ENCODE data around the gene ATPAF1.

ATPAF1 gene

GRCh38 chr1:46595127-46595526 lies 73.0 kb downstream of the ATPAF1 start:
- H3K4me1 ChIP-seq (ENCODE audit: control insufficient read depth in 1 of 2, insufficient read depth in 2 of 2, low read length in 2 of 2) = peaks cover 0 to 6% of the 10 kb centered on the region in 2 experiments
- H3K14ac ChIP-seq (ENCODE audit: low read length) = no peak overlapping the region
- H3K9ac ChIP-seq (ENCODE audit: low read length) = no peak overlapping the region
- H3K4me2 ChIP-seq (ENCODE audit: low read length) = no peak overlapping the region
- no peak overlapping the region for H3K4ac ChIP-seq (ENCODE audit: low read depth, low read length)
- no peak overlapping the region for H2BK120ac ChIP-seq (ENCODE audit: insufficient read depth, low read length, poor library complexity)
- H2BK12ac ChIP-seq (ENCODE audit: low read length) = no peak overlapping the region
- no peak overlapping the region for H3K4me3 ChIP-seq (ENCODE audit: low read depth, low read length)
- H3K27me3 ChIP-seq (ENCODE audit: insufficient read depth, low read length) = no peaks in the 10 kb centered on the region
- WGBS (ENCODE audit: extremely low coverage, insufficient coverage, insufficient read length) = no CpG with 5 or more reads among the region's 3 CpGs
- H4K12ac ChIP-seq (ENCODE audit: low read depth, low read length) = no peak overlapping the region
- H3K27ac ChIP-seq (ENCODE audit: low read depth, low read length) = no peak overlapping the region
- H3K18ac ChIP-seq (ENCODE audit: low read length) = no peak overlapping the region
- no peak overlapping the region for H4K8ac ChIP-seq (ENCODE audit: low read depth, low read length)
- peaks cover 14 to 22% of the 10 kb centered on the region in 2 experiments for H3K36me3 ChIP-seq (ENCODE audit: control insufficient read depth in 1 of 2, insufficient read depth in 2 of 2, low read length in 2 of 2)
- no peak overlapping the region for H2AK5ac ChIP-seq (ENCODE audit: low read length)
- H3K23ac ChIP-seq (ENCODE audit: low read length) = no peak overlapping the region
- no peaks in the 10 kb centered on the region for H3K79me1 ChIP-seq (ENCODE audit: low read length)
- H4K91ac ChIP-seq (ENCODE audit: low read depth, low read length) = no peak overlapping the region
- no peak overlapping the region for H2BK5ac ChIP-seq (ENCODE audit: low read depth, low read length, poor library complexity)
- H2AFZ ChIP-seq (ENCODE audit: insufficient read depth, low read length, poor library complexity) = no peak overlapping the region
- no peaks in the 10 kb centered on the region for H3K79me2 ChIP-seq (ENCODE audit: control insufficient read depth, insufficient read depth, low read length, poor library complexity)
- peak in 1 of 2 donors; percentile 34 for DNase-seq
- H3K9me3 ChIP-seq (ENCODE audit: insufficient read depth, low read depth, low read length) = no peaks in the 10 kb centered on the region

- H4K8ac ChIP-seq (ENCODE audit: low read depth, low read length) = no peak overlapping the region
- no peak overlapping the region for H2AFZ ChIP-seq (ENCODE audit: insufficient read depth, low read length, poor library complexity)
- H3K79me2 ChIP-seq (ENCODE audit: control insufficient read depth, insufficient read depth, low read length, poor library complexity) = no peaks in the 10 kb centered on the region
- H3K23ac ChIP-seq (ENCODE audit: low read length) = no peak overlapping the region
- H3K18ac ChIP-seq (ENCODE audit: low read length) = no peak overlapping the region
- no peak overlapping the region for H3K4ac ChIP-seq (ENCODE audit: low read depth, low read length)
- no peak overlapping the region for H2BK12ac ChIP-seq (ENCODE audit: low read length)
- H3K9me3 ChIP-seq (ENCODE audit: insufficient read depth, low read depth, low read length) = no peaks in the 10 kb centered on the region
- no peak overlapping the region for H2BK5ac ChIP-seq (ENCODE audit: low read depth, low read length, poor library complexity)
- H2AK5ac ChIP-seq (ENCODE audit: low read length) = no peak overlapping the region
- peaks cover 17 to 29% of the 10 kb centered on the region in 2 experiments for H3K36me3 ChIP-seq (ENCODE audit: control insufficient read depth in 1 of 2, insufficient read depth in 2 of 2, low read length in 2 of 2)
- H3K14ac ChIP-seq (ENCODE audit: low read length) = no peak overlapping the region
- no peak overlapping the region for H4K12ac ChIP-seq (ENCODE audit: low read depth, low read length)
- H3K27me3 ChIP-seq (ENCODE audit: insufficient read depth, low read length) = no peaks in the 10 kb centered on the region
- H3K4me1 ChIP-seq (ENCODE audit: control insufficient read depth in 1 of 2, insufficient read depth in 2 of 2, low read length in 2 of 2) = peaks cover 0 to 5% of the 10 kb centered on the region in 2 experiments
- H3K4me3 ChIP-seq (ENCODE audit: low read depth, low read length) = no peak overlapping the region
- no CpG with 5 or more reads among the region's 5 CpGs for WGBS (ENCODE audit: extremely low coverage, insufficient coverage, insufficient read length)
- no peak overlapping the region for H3K4me2 ChIP-seq (ENCODE audit: low read length)
- no peak overlapping the region for H4K91ac ChIP-seq (ENCODE audit: low read depth, low read length)
- no peak for DNase-seq
- no peak overlapping the region for H3K9ac ChIP-seq (ENCODE audit: low read length)
- no peaks in the 10 kb centered on the region for H3K79me1 ChIP-seq (ENCODE audit: low read length)
- no peak overlapping the region for H2BK120ac ChIP-seq (ENCODE audit: insufficient read depth, low read length, poor library complexity)
- H3K27ac ChIP-seq (ENCODE audit: low read depth, low read length) = no peak overlapping the region
Measured at GRCh38 chr1:46594063-46594462, 74.1 kb downstream of the ATPAF1 start.

GRCh38 chr1:46592823-46593222 lies 75.3 kb downstream of the ATPAF1 start:
- Histone ChIP-seq H4K8ac (ENCODE audit: low read depth, low read length) (no peak overlapping the region), H3K79me1 (ENCODE audit: low read length) (no peaks in the 10 kb centered on the region), H3K9me3 (ENCODE audit: insufficient read depth, low read depth, low read length) (no peaks in the 10 kb centered on the region), H3K4ac (ENCODE audit: low read depth, low read length) (no peak overlapping the region), H3K4me2 (ENCODE audit: low read length) (no peak overlapping the region), H2BK5ac (ENCODE audit: low read depth, low read length, poor library complexity) (no peak overlapping the region), H3K4me1 (ENCODE audit: control insufficient read depth in 1 of 2, insufficient read depth in 2 of 2, low read length in 2 of 2) (peaks cover 0 to 5% of the 10 kb centered on the region in 2 experiments), H2BK120ac (ENCODE audit: insufficient read depth, low read length, poor library complexity) (no peak overlapping the region), H3K9ac (ENCODE audit: low read length) (no peak overlapping the region), H3K18ac (ENCODE audit: low read length) (no peak overlapping the region), H4K91ac (ENCODE audit: low read depth, low read length) (no peak overlapping the region), H4K12ac (ENCODE audit: low read depth, low read length) (no peak overlapping the region), H3K14ac (ENCODE audit: low read length) (no peak overlapping the region), H3K27me3 (ENCODE audit: insufficient read depth, low read length) (no peaks in the 10 kb centered on the region), H3K27ac (ENCODE audit: low read depth, low read length) (no peak overlapping the region), H3K79me2 (ENCODE audit: control insufficient read depth, insufficient read depth, low read length, poor library complexity) (no peaks in the 10 kb centered on the region), H2BK12ac (ENCODE audit: low read length) (no peak overlapping the region), H2AFZ (ENCODE audit: insufficient read depth, low read length, poor library complexity) (no peak overlapping the region), H3K23ac (ENCODE audit: low read length) (no peak overlapping the region), H2AK5ac (ENCODE audit: low read length) (no peak overlapping the region), H3K4me3 (ENCODE audit: low read depth, low read length) (no peak overlapping the region), H3K36me3 (ENCODE audit: control insufficient read depth in 1 of 2, insufficient read depth in 2 of 2, low read length in 2 of 2) (peaks cover 17 to 30% of the 10 kb centered on the region in 2 experiments)
- WGBS (ENCODE audit: extremely low coverage, insufficient coverage, insufficient read length) = 100% methylated on average over 1 of the region's 4 CpGs
- DNase-seq = no peak

- Histone ChIP-seq H3K4me1 (ENCODE audit: control insufficient read depth in 1 of 2, insufficient read depth in 2 of 2, low read length in 2 of 2) (no peaks in the 10 kb centered on the region), H3K27ac (ENCODE audit: low read depth, low read length) (no peak overlapping the region), H4K91ac (ENCODE audit: low read depth, low read length) (no peak overlapping the region), H3K4me3 (ENCODE audit: low read depth, low read length) (no peak overlapping the region), H3K4ac (ENCODE audit: low read depth, low read length) (no peak overlapping the region), H2AFZ (ENCODE audit: insufficient read depth, low read length, poor library complexity) (no peak overlapping the region), H3K9ac (ENCODE audit: low read length) (no peak overlapping the region), H2BK120ac (ENCODE audit: insufficient read depth, low read length, poor library complexity) (no peak overlapping the region), H3K23ac (ENCODE audit: low read length) (no peak overlapping the region), H4K8ac (ENCODE audit: low read depth, low read length) (no peak overlapping the region), H4K12ac (ENCODE audit: low read depth, low read length) (no peak overlapping the region), H3K9me3 (ENCODE audit: insufficient read depth, low read depth, low read length) (no peaks in the 10 kb centered on the region), H2AK5ac (ENCODE audit: low read length) (no peak overlapping the region), H3K79me2 (ENCODE audit: control insufficient read depth, insufficient read depth, low read length, poor library complexity) (no peaks in the 10 kb centered on the region), H3K14ac (ENCODE audit: low read length) (no peak overlapping the region), H3K36me3 (ENCODE audit: control insufficient read depth in 1 of 2, insufficient read depth in 2 of 2, low read length in 2 of 2) (peaks cover 20 to 39% of the 10 kb centered on the region in 2 experiments), H3K4me2 (ENCODE audit: low read length) (no peak overlapping the region), H2BK5ac (ENCODE audit: low read depth, low read length, poor library complexity) (no peak overlapping the region), H3K18ac (ENCODE audit: low read length) (no peak overlapping the region), H2BK12ac (ENCODE audit: low read length) (no peak overlapping the region), H3K27me3 (ENCODE audit: insufficient read depth, low read length) (no peaks in the 10 kb centered on the region), H3K79me1 (ENCODE audit: low read length) (no peaks in the 10 kb centered on the region)
- DNase-seq = no peak
- WGBS (ENCODE audit: extremely low coverage, insufficient coverage, insufficient read length) = no CpG with 5 or more reads among the region's 3 CpGs
Measured at GRCh38 chr1:46589529-46589928, 78.6 kb downstream of the ATPAF1 start.
